HepG2 (cell line): Measurements from ENCODE around the gene TUBB4B. TPM values are rescaled to one million over a fixed set of nuclear protein-coding genes. Genes with fewer than 3 reads are reported as not detected.

Experiments
- ARNTL ChIP-seq: sonication (generic); formaldehyde crosslinking; IDR thresholded peaks from 2 replicates; pipeline ENCODE4 v1.4.0; 2020; ENCODE audit warnings: mild to moderate bottlenecking, missing genetic modification reagents
- ATF6 ChIP-seq: sonication (generic); formaldehyde crosslinking; conservative IDR thresholded peaks from 2 replicates; pipeline ENCODE4 v1.4.0; 2020; ENCODE audit warnings: missing genetic modification reagents
- BORCS8-MEF2B ChIP-seq: sonication (generic); formaldehyde crosslinking; IDR thresholded peaks from 2 replicates; pipeline ENCODE4 v1.8.0; 2022; ENCODE audit warnings: mild to moderate bottlenecking, missing genetic modification reagents
- DNMT1 ChIP-seq: sonication (generic); formaldehyde crosslinking; IDR thresholded peaks from 2 replicates; pipeline ENCODE4 v1.5.1; 2020; ENCODE audit warnings: mild to moderate bottlenecking, missing genetic modification reagents
- DPF2 ChIP-seq: sonication (generic); formaldehyde crosslinking; IDR thresholded peaks from 2 replicates; pipeline ENCODE4 v1.4.0; 2020; ENCODE audit warnings: mild to moderate bottlenecking, low read depth, missing genetic modification reagents, borderline replicate concordance
- E2F5 ChIP-seq: sonication (generic); formaldehyde crosslinking; conservative IDR thresholded peaks from 2 replicates; pipeline ENCODE4 v1.4.0; 2020; ENCODE audit warnings: missing genetic modification reagents
- HES4 ChIP-seq: sonication (generic); formaldehyde crosslinking; IDR thresholded peaks from 2 replicates; pipeline ENCODE4 v1.9.0; 2021; ENCODE audit warnings: mild to moderate bottlenecking, missing genetic modification reagents, borderline replicate concordance
- HNRNPUL1 ChIP-seq: fragments of 200-400 bp; formaldehyde crosslinking; IDR thresholded peaks from 2 replicates; pipeline ENCODE4 v1.6.1; 2017; ENCODE audit warnings: low read depth, mild to moderate bottlenecking, low read length, moderate library complexity
- KDM4B ChIP-seq: sonication (generic); formaldehyde crosslinking; IDR thresholded peaks from 2 replicates; pipeline ENCODE4 v1.4.0; 2020; ENCODE audit warnings: missing genetic modification reagents
- NBN ChIP-seq: fragments of 450-650 bp; conservative IDR thresholded peaks from 2 replicates; pipeline ENCODE4 v1.6.1; 2017
- NFE2L1 ChIP-seq: sonication (generic); formaldehyde crosslinking; IDR thresholded peaks from 2 replicates; pipeline ENCODE4 v1.4.0; 2020; ENCODE audit warnings: missing genetic modification reagents, mild to moderate bottlenecking, borderline replicate concordance
- ONECUT2 ChIP-seq: sonication (generic); formaldehyde crosslinking; IDR thresholded peaks from 2 replicates; pipeline ENCODE4 v1.4.0; 2020; ENCODE audit warnings: missing genetic modification reagents
- RARG ChIP-seq: sonication (generic); formaldehyde crosslinking; IDR thresholded peaks from 2 replicates; pipeline ENCODE4 v1.4.0; 2020; ENCODE audit warnings: low read depth, mild to moderate bottlenecking, missing genetic modification reagents
- SIN3A ChIP-seq: IDR thresholded peaks from 2 replicates; pipeline ENCODE4 v1.6.1; 2011; ENCODE audit warnings: low read depth, mild to moderate bottlenecking, control low read depth, low read length, borderline replicate concordance
- SMYD3 ChIP-seq: sonication (generic); formaldehyde crosslinking; IDR thresholded peaks from 2 replicates; pipeline ENCODE4 v1.8.1; 2023; ENCODE audit warnings: mild to moderate bottlenecking, missing genetic modification reagents
- SOX5 ChIP-seq: IDR thresholded peaks from 2 replicates; pipeline ENCODE4 v1.6.1; 2016; ENCODE audit warnings: borderline replicate concordance
- TFAP4 ChIP-seq: sonication (generic); IDR thresholded peaks from 2 replicates; pipeline ENCODE4 v1.6.1; 2016; ENCODE audit warnings: low read depth, borderline replicate concordance
- ZMYM3 ChIP-seq: sonication (generic); formaldehyde crosslinking; IDR thresholded peaks from 2 replicates; pipeline ENCODE4 v1.5.1; 2020; ENCODE audit warnings: mild to moderate bottlenecking, missing genetic modification reagents
- ZNF124 ChIP-seq: sonication (generic); formaldehyde crosslinking; IDR thresholded peaks from 2 replicates; pipeline ENCODE4 v1.4.0; 2020; ENCODE audit warnings: missing genetic modification reagents
- ZNF547 ChIP-seq: sonication (generic); formaldehyde crosslinking; IDR thresholded peaks from 2 replicates; pipeline ENCODE4 v1.5.1; 2020; ENCODE audit warnings: mild to moderate bottlenecking, missing genetic modification reagents
- ZNF558 ChIP-seq: sonication (generic); formaldehyde crosslinking; IDR thresholded peaks from 2 replicates; pipeline ENCODE4 v1.9.0; 2022; ENCODE audit warnings: mild to moderate bottlenecking, missing genetic modification reagents, borderline replicate concordance
- ZNF607 ChIP-seq: sonication (generic); formaldehyde crosslinking; IDR thresholded peaks from 2 replicates; pipeline ENCODE4 v1.5.1; 2020; ENCODE audit warnings: missing genetic modification reagents, mild to moderate bottlenecking, borderline replicate concordance
- ZNF639 ChIP-seq: conservative IDR thresholded peaks from 2 replicates; pipeline ENCODE4 v1.6.1; 2018; ENCODE audit warnings: missing genetic modification reagents
- ZNF784 ChIP-seq: sonication (generic); formaldehyde crosslinking; IDR thresholded peaks from 2 replicates; pipeline ENCODE4 v1.5.1; 2020; ENCODE audit warnings: missing genetic modification reagents, mild to moderate bottlenecking, borderline replicate concordance
- ZNF790 ChIP-seq: sonication (generic); formaldehyde crosslinking; IDR thresholded peaks from 2 replicates; pipeline ENCODE4 v1.8.0; 2022; ENCODE audit warnings: missing genetic modification reagents, mild to moderate bottlenecking, borderline replicate concordance
- polyA plus RNA-seq, 8 experiments: library from polyadenylated mRNA; depleted of rRNA in 3 of 8; stranded (reverse) in 7 of 8; unstranded in 1 of 8; fragments of >200 nt; fragmentation: Illumina TruSeq in 4 of 8; extraction: Trizol in 4 of 8; gene quantifications; 2 replicates each; pipeline versions ENCODE4 v1.2.1 to v1.2.3, GENCODE V29; 2011 to 2016; ENCODE audit warnings: low read depth in 4 of 8, missing spikeins in 1 of 8, mixed read lengths in 1 of 8; ENCODE audit not compliant: insufficient read depth in 1 of 8
- total RNA-seq, 5 experiments: library from RNA; depleted of rRNA; stranded (reverse); fragments of >200 nt; fragmentation: Illumina TruSeq; extraction: Trizol; gene quantifications; 2 replicates each; pipeline ENCODE4 v1.2.3, GENCODE V29; 2016; ENCODE audit warnings: low read depth in 1 of 5

Gene TUBB4B
- total and polyA plus RNA-seq, 2 of the 13 experiments (the other 11 are each of a cell fraction or from before 2014, with no cell fraction given): 182 to 412 TPM

GRCh38 chr9:137240318-137240840 is 708 bp upstream of the TUBB4B start (continued):
- TF ChIP-seq ATF6 (CRISPR knock-in tag) (0 out of 2 replicates have a peak, but pooled peaks have one; percentile 39), ZNF784 (peak; percentile 55; the same call in 1 of the 2 replicates), HNRNPUL1 (no peak), ARNTL (CRISPR knock-in tag) (peak; percentile 81; the same call in 1 of the 2 replicates), ZNF607 (CRISPR knock-in tag) (peak; percentile 68), E2F5 (0 out of 2 replicates have a peak, but pooled peaks have one; percentile 14), ZNF790 (CRISPR knock-in tag) (peak; percentile 93; the same call in 1 of the 2 replicates), NBN (no peak), SMYD3 (CRISPR knock-in tag) (no peak), ZNF124 (CRISPR knock-in tag) (0 out of 2 replicates have a peak, but pooled peaks have one; percentile 46), ONECUT2 (CRISPR knock-in tag) (no peak), NFE2L1 (CRISPR knock-in tag) (0 out of 2 replicates have a peak, but pooled peaks have one; percentile 82), SOX5 (CRISPR knock-in tag) (peak; percentile 25; the same call in 1 of the 2 replicates), KDM4B (CRISPR knock-in tag) (peak; percentile 79; the same call in 1 of the 2 replicates), RARG (CRISPR knock-in tag) (0 out of 2 replicates have a peak, but pooled peaks have one; percentile 59), ZMYM3 (0 out of 2 replicates have a peak, but pooled peaks have one; percentile 42), HES4 (peak; percentile 91), ZNF547 (CRISPR knock-in tag) (peak; percentile 94), ZNF558 (CRISPR knock-in tag) (peak; percentile 63; the same call in 1 of the 2 replicates), SIN3A (peak; percentile 43; the same call in 1 of the 2 replicates), DPF2 (CRISPR knock-in tag) (no peak), DNMT1 (CRISPR knock-in tag) (peak; percentile 82; the same call in 1 of the 2 replicates), TFAP4 (peak; percentile 14; the same call in 1 of the 2 replicates), BORCS8-MEF2B (CRISPR knock-in tag) (peak; percentile 78), ZNF639 (peak; percentile 97)
